Vagina (tissue), 2 donors: ENCODE results near the gene HEATR5A.

Experiments used
- CTCF ChIP-seq, 3 experiments: fragments of 450-650 bp in 2 of 3; fragments of 200-600 bp in 1 of 3; sonication (generic) in 1 of 3; IDR thresholded peaks; one replicate each; pipeline ENCODE4 v1.5.1; 2017 to 2019; ENCODE audit warnings: antibody characterized with exemption in 3 of 3, mild to moderate bottlenecking in 2 of 3, moderate library complexity in 2 of 3
- POLR2A ChIP-seq, 2 donors: fragments of 450-650 bp; IDR thresholded peaks; one replicate each; pipeline ENCODE4 v1.6.1; 2017; ENCODE audit warnings: antibody characterized with exemption in 2 of 2, mild to moderate bottlenecking in 2 of 2, moderate library complexity in 2 of 2
- POLR2AphosphoS5 ChIP-seq, 2 donors: sonication (generic); formaldehyde crosslinking; IDR thresholded peaks; one replicate each; pipeline ENCODE4 v1.9.0; 2017; ENCODE audit warnings: antibody characterized with exemption in 2 of 2, mild to moderate bottlenecking in 2 of 2, low read depth in 1 of 2; ENCODE audit not compliant: insufficient read depth in 1 of 2

GRCh38 chr14:31339743-31340142 is 80.6 kb downstream of the HEATR5A start:
- TF ChIP-seq CTCF (IDR thresholded peaks at IDR 0.05) (no peak), POLR2A (IDR thresholded peaks at IDR 0.05) (no peak), POLR2AphosphoS5 (IDR thresholded peaks at IDR 0.05; ENCODE audit: insufficient read depth in 1 of 2, low read depth in 1 of 2) (no peak)
